Myometrial cell (primary cell): Measurements from ENCODE around the gene CACNB2. TPM values are rescaled to one million over a fixed set of nuclear protein-coding genes. Genes with fewer than 3 reads are reported as not detected.

Experiments used
- total RNA-seq: library from RNA; depleted of rRNA; stranded (reverse); fragments of >200 nt; gene quantifications from 2 replicates; pipeline ENCODE4 v1.2.3, GENCODE V29; 2015

The CACNB2 gene
- total RNA-seq: 0.35 TPM in 1 of 2 replicates, not detected in the other

GRCh38 chr10:18140149-18140956 lies at the start of gene CACNB2:
TSS of gene CACNB2 (plus strand) at chr10:18140424.

Other genes starting within 250 kb of the CACNB2 start
- gene SLC39A12, start 188.5 kb upstream of the CACNB2 start, total RNA-seq: not detected in 2 replicates